ENCODE measurements around the gene MAFF. TPM values are rescaled to one million over a fixed set of nuclear protein-coding genes. Genes with fewer than 3 reads are reported as not detected.

MAFF gene
- total RNA-seq, 1 experiment from 2014 or later: 4.6 TPM

DNA sequence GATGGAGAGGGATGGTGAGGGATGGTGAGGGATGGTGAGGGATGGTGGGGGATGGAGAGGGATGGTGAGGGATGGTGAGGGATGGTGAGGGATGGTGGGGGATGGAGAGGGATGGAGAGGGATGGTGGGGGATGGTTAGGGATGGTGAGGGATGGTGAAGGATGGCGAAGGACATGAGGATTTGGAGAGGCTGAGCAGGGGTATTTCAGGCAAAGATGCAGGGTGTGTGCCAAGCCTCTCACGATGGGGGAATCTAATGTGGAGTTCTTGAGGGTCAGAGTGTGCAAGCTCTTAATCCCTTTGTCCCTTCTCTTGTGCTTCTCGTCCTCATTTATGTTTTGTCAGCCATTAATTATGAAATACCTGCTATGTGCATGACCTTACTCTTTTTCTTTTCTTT lies 12.7 kb upstream of the MAFF start (continued):
- TF ChIP-seq, protein P1, sequence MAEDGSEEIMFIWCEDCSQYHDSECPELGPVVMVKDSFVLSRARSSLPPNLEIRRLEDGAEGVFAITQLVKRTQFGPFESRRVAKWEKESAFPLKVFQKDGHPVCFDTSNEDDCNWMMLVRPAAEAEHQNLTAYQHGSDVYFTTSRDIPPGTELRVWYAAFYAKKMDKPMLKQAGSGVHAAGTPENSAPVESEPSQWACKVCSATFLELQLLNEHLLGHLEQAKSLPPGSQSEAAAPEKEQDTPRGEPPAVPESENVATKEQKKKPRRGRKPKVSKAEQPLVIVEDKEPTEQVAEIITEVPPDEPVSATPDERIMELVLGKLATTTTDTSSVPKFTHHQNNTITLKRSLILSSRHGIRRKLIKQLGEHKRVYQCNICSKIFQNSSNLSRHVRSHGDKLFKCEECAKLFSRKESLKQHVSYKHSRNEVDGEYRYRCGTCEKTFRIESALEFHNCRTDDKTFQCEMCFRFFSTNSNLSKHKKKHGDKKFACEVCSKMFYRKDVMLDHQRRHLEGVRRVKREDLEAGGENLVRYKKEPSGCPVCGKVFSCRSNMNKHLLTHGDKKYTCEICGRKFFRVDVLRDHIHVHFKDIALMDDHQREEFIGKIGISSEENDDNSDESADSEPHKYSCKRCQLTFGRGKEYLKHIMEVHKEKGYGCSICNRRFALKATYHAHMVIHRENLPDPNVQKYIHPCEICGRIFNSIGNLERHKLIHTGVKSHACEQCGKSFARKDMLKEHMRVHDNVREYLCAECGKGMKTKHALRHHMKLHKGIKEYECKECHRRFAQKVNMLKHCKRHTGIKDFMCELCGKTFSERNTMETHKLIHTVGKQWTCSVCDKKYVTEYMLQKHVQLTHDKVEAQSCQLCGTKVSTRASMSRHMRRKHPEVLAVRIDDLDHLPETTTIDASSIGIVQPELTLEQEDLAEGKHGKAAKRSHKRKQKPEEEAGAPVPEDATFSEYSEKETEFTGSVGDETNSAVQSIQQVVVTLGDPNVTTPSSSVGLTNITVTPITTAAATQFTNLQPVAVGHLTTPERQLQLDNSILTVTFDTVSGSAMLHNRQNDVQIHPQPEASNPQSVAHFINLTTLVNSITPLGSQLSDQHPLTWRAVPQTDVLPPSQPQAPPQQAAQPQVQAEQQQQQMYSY (CRISPR knock-in tag; IDR thresholded peaks at IDR 0.05): no peak
- no peak for TF ChIP-seq ESRRA (CRISPR knock-in tag; IDR thresholded peaks at IDR 0.05; ENCODE audit: borderline replicate concordance)
- TF ChIP-seq CREB1 (CRISPR knock-in tag; IDR thresholded peaks at IDR 0.05): no peak
- TF ChIP-seq NFE2L1 (CRISPR knock-in tag; IDR thresholded peaks at IDR 0.05): no peak
- TF ChIP-seq, protein P2, sequence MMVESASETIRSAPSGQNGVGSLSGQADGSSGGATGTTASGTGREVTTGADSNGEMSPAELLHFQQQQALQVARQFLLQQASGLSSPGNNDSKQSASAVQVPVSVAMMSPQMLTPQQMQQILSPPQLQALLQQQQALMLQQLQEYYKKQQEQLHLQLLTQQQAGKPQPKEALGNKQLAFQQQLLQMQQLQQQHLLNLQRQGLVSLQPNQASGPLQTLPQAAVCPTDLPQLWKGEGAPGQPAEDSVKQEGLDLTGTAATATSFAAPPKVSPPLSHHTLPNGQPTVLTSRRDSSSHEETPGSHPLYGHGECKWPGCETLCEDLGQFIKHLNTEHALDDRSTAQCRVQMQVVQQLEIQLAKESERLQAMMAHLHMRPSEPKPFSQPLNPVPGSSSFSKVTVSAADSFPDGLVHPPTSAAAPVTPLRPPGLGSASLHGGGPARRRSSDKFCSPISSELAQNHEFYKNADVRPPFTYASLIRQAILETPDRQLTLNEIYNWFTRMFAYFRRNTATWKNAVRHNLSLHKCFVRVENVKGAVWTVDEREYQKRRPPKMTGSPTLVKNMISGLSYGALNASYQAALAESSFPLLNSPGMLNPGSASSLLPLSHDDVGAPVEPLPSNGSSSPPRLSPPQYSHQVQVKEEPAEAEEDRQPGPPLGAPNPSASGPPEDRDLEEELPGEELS (CRISPR knock-in tag; IDR thresholded peaks at IDR 0.05): no peak
- no peak for TF ChIP-seq ELF4 (CRISPR knock-in tag; IDR thresholded peaks at IDR 0.05; ENCODE audit: low read depth)

DNA sequence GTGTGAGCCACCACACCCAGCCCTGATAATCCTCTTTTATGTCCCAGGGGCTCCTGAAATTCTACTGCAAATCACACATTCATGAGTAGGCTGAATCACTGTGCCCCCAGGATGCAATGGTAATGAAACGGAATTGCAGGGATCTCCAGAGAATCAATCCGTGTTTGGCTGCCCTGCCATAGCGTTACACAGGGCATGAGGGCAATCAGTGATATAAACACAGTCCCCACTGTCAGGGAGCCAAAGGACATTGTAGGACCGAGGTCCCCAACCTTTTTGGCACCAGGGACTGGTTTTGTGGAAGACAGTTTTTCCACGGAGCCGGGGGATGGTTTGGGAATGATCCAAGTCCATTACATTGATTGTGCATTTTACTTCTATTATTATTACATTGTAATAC lies 11.2 kb upstream of the MAFF start:
- Mint-ChIP-seq H3K27me3 (ENCODE audit: low read depth) (peaks cover 31% of the 10 kb centered on the region), H3K4me3 (no peak overlapping the region), H3K36me3 (no peaks in the 10 kb centered on the region), H3K4me1 (no peaks in the 10 kb centered on the region), H3K27ac (no peak overlapping the region), H3K9me3 (no peaks in the 10 kb centered on the region)
- TF ChIP-seq, protein P3, sequence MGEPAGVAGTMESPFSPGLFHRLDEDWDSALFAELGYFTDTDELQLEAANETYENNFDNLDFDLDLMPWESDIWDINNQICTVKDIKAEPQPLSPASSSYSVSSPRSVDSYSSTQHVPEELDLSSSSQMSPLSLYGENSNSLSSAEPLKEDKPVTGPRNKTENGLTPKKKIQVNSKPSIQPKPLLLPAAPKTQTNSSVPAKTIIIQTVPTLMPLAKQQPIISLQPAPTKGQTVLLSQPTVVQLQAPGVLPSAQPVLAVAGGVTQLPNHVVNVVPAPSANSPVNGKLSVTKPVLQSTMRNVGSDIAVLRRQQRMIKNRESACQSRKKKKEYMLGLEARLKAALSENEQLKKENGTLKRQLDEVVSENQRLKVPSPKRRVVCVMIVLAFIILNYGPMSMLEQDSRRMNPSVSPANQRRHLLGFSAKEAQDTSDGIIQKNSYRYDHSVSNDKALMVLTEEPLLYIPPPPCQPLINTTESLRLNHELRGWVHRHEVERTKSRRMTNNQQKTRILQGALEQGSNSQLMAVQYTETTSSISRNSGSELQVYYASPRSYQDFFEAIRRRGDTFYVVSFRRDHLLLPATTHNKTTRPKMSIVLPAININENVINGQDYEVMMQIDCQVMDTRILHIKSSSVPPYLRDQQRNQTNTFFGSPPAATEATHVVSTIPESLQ (CRISPR knock-in tag; IDR thresholded peaks at IDR 0.05): no peak
- TF ChIP-seq, protein P4, sequence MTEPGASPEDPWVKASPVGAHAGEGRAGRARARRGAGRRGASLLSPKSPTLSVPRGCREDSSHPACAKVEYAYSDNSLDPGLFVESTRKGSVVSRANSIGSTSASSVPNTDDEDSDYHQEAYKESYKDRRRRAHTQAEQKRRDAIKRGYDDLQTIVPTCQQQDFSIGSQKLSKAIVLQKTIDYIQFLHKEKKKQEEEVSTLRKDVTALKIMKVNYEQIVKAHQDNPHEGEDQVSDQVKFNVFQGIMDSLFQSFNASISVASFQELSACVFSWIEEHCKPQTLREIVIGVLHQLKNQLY (CRISPR knock-in tag; IDR thresholded peaks at IDR 0.05): no peak
- TF ChIP-seq, protein P5, sequence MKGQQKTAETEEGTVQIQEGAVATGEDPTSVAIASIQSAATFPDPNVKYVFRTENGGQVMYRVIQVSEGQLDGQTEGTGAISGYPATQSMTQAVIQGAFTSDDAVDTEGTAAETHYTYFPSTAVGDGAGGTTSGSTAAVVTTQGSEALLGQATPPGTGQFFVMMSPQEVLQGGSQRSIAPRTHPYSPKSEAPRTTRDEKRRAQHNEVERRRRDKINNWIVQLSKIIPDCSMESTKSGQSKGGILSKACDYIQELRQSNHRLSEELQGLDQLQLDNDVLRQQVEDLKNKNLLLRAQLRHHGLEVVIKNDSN (CRISPR knock-in tag; IDR thresholded peaks at IDR 0.05): no peak
- no peak for TF ChIP-seq FOXK1 (CRISPR knock-in tag; IDR thresholded peaks at IDR 0.05)
- no peak for DNase-seq (ENCODE audit: low spot score)
- CTCF ChIA-PET: interaction anchor here (0.8 kb wide), 1 partner anchor 93 kb away, joined by 3 read pairs; no protein-coding TSS in a partner anchor
- no peak for ATAC-seq
- POLR2A ChIA-PET: no interaction called here

DNA sequence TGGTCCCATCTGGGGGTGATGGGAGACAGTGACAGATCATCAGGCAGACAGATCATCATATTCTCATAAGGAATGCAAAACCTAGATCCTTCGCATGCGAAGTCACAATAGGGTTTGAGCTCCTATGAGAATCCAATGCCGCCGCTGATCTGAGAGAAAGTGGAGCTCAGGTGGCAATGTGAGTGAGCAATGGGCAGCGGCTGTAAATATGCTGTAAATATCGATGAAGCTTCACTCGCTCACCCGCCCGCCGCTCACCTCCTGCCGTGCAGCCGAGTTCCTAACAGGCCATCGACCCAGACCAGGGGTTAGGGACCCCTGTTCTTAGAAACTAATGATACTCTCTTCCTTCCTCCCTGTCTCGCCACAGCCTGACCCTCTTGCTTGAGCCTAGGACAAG lies 10.7 kb upstream of the MAFF start:
- POLR2A ChIA-PET: no interaction called here
- peaks cover 31% of the 10 kb centered on the region for H3K27me3 Mint-ChIP-seq (ENCODE audit: low read depth)
- H3K36me3 Mint-ChIP-seq: no peaks in the 10 kb centered on the region
- CTCF ChIA-PET: interaction anchor here (0.6 to 0.8 kb wide), 2 partner anchors 13 to 94 kb away, joined by 3 read pairs; no protein-coding TSS in a partner anchor
- H3K9me3 Mint-ChIP-seq: no peaks in the 10 kb centered on the region
- DNase-seq (ENCODE audit: low spot score) (no peak), ATAC-seq (no peak)
- TF ChIP-seq SMAD4 (CRISPR knock-in tag; IDR thresholded peaks at IDR 0.05) (no peak), ZBTB21 (CRISPR knock-in tag; IDR thresholded peaks at IDR 0.05; ENCODE audit: borderline replicate concordance) (no peak), OVOL2 (CRISPR knock-in tag; IDR thresholded peaks at IDR 0.05; ENCODE audit: borderline replicate concordance) (no peak), NFATC4 (CRISPR knock-in tag; IDR thresholded peaks at IDR 0.05) (no peak), ATF1 (CRISPR knock-in tag; IDR thresholded peaks at IDR 0.05) (no peak), ZNF219 (CRISPR knock-in tag; IDR thresholded peaks at IDR 0.05; ENCODE audit: borderline replicate concordance) (no peak), CREB1 (CRISPR knock-in tag; IDR thresholded peaks at IDR 0.05) (no peak)
- TF ChIP-seq, protein P3 (CRISPR knock-in tag; IDR thresholded peaks at IDR 0.05): no peak
- H3K27ac Mint-ChIP-seq: no peak overlapping the region
- H3K4me1 Mint-ChIP-seq: no peaks in the 10 kb centered on the region
- no peak overlapping the region for H3K4me3 Mint-ChIP-seq
